SK-N-SH (cell line): ENCODE measurements around the gene NR1H4.

Source experiments
- EP300 ChIP-seq, 2 experiments: IDR thresholded peaks; 2 replicates each; pipeline versions ENCODE4 v1.4.0 to v1.6.1; 2012; ENCODE audit warnings: borderline replicate concordance in 1 of 2, low read depth in 1 of 2, low read length in 1 of 2
- FOXJ3 ChIP-seq: sonication (generic); formaldehyde crosslinking; IDR thresholded peaks from 2 replicates; pipeline ENCODE4 v1.5.1; 2020; ENCODE audit warnings: mild to moderate bottlenecking, missing genetic modification reagents
- MXI1 ChIP-seq: IDR thresholded peaks from 2 replicates; pipeline ENCODE4 v1.6.1; 2012; ENCODE audit warnings: mild to moderate bottlenecking, low read depth, low read length, improper control_type of control experiment
- RCOR1 ChIP-seq: fragments of 150-350 bp; IDR thresholded peaks from 2 replicates; pipeline ENCODE4 v1.6.1; 2017; ENCODE audit warnings: antibody characterized with exemption, low read length
- SIN3A ChIP-seq: IDR thresholded peaks from 2 replicates; pipeline ENCODE4 v1.6.1; 2012; ENCODE audit warnings: low read depth, mild to moderate bottlenecking, low read length, moderate library complexity, borderline replicate concordance
- TF ChIP-seq, protein P1 (sequence below): IDR thresholded peaks from 2 replicates; pipeline ENCODE4; 2012
- TF ChIP-seq, protein P2 (sequence below): fragments of 200-600 bp; sonication (generic); IDR thresholded peaks from 2 replicates; pipeline ENCODE4 v1.6.1; 2017; ENCODE audit warnings: antibody characterized with exemption, mild to moderate bottlenecking, moderate library complexity
- TF ChIP-seq, protein P3 (sequence below): IDR thresholded peaks from 2 replicates; pipeline ENCODE4 v1.4.0; 2012; ENCODE audit warnings: low read depth, borderline replicate concordance

DNA sequence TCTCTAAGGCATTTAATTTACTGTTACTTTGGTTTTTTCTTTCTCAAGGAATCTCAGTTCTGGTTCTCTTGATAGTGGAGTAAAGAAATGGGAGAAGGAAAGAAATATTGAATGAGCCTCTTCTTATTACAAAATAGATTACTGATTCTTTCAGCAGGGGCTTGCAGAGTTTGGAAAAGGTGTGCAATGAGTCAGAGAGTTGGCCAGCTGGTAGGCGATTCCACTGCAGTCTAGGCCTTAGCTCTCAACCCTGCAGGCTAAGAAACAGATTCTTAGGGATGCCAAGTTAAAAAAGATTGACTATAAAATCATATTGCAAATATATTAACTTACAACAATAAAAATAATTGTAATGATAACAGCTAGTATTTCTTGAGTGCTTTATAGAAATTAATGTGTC lies 25.8 kb downstream of the NR1H4 start:
- no peak for TF ChIP-seq SIN3A
- no peak for TF ChIP-seq RCOR1
- TF ChIP-seq EP300 (IDR thresholded peaks at IDR 0.05; ENCODE audit: borderline replicate concordance in 1 of 2, low read depth in 1 of 2, low read length in 1 of 2): no peak
- TF ChIP-seq FOXJ3 (CRISPR knock-in tag): no peak
- TF ChIP-seq, protein P1, sequence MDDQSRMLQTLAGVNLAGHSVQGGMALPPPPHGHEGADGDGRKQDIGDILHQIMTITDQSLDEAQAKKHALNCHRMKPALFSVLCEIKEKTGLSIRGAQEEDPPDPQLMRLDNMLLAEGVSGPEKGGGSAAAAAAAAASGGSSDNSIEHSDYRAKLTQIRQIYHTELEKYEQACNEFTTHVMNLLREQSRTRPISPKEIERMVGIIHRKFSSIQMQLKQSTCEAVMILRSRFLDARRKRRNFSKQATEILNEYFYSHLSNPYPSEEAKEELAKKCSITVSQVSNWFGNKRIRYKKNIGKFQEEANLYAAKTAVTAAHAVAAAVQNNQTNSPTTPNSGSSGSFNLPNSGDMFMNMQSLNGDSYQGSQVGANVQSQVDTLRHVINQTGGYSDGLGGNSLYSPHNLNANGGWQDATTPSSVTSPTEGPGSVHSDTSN: no peak
- no peak for TF ChIP-seq MXI1
- TF ChIP-seq, protein P2, sequence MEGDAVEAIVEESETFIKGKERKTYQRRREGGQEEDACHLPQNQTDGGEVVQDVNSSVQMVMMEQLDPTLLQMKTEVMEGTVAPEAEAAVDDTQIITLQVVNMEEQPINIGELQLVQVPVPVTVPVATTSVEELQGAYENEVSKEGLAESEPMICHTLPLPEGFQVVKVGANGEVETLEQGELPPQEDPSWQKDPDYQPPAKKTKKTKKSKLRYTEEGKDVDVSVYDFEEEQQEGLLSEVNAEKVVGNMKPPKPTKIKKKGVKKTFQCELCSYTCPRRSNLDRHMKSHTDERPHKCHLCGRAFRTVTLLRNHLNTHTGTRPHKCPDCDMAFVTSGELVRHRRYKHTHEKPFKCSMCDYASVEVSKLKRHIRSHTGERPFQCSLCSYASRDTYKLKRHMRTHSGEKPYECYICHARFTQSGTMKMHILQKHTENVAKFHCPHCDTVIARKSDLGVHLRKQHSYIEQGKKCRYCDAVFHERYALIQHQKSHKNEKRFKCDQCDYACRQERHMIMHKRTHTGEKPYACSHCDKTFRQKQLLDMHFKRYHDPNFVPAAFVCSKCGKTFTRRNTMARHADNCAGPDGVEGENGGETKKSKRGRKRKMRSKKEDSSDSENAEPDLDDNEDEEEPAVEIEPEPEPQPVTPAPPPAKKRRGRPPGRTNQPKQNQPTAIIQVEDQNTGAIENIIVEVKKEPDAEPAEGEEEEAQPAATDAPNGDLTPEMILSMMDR: no peak
- TF ChIP-seq, protein P3, sequence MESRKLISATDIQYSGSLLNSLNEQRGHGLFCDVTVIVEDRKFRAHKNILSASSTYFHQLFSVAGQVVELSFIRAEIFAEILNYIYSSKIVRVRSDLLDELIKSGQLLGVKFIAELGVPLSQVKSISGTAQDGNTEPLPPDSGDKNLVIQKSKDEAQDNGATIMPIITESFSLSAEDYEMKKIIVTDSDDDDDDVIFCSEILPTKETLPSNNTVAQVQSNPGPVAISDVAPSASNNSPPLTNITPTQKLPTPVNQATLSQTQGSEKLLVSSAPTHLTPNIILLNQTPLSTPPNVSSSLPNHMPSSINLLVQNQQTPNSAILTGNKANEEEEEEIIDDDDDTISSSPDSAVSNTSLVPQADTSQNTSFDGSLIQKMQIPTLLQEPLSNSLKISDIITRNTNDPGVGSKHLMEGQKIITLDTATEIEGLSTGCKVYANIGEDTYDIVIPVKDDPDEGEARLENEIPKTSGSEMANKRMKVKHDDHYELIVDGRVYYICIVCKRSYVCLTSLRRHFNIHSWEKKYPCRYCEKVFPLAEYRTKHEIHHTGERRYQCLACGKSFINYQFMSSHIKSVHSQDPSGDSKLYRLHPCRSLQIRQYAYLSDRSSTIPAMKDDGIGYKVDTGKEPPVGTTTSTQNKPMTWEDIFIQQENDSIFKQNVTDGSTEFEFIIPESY: no peak
